GM15510 (cell line): ENCODE data around the gene ANO8.

Experiments used
- POLR2A ChIP-seq: IDR thresholded peaks from 3 replicates; pipeline ENCODE4 v1.6.1; 2011; ENCODE audit warnings: borderline replicate concordance; ENCODE audit not compliant: insufficient read length; ENCODE audit errors: extremely low read depth

The ANO8 gene

GRCh38 chr19:17296976-17297375, 37.7 kb downstream of the ANO8 start:
- TF ChIP-seq POLR2A, result no peak

GRCh38 chr19:17296273-17296672, 38.4 kb downstream of the ANO8 start:
- TF ChIP-seq POLR2A, result no peak

- no peak for TF ChIP-seq POLR2A
Observed at GRCh38 chr19:17294051-17294891, 40.4 kb downstream of the ANO8 start.

- no peak for TF ChIP-seq POLR2A
Observed at GRCh38 chr19:17293605-17294004, 41.0 kb downstream of the ANO8 start.

- peak; percentile 64 for TF ChIP-seq POLR2A
Observed at GRCh38 chr19:17292301-17293074, 42.2 kb downstream of the ANO8 start.

GRCh38 chr19:17289489-17289888, 45.2 kb downstream of the ANO8 start:
- no peak for TF ChIP-seq POLR2A

- no peak for TF ChIP-seq POLR2A
Observed at GRCh38 chr19:17286752-17287151, 47.9 kb downstream of the ANO8 start.

GRCh38 chr19:17286263-17286662, 48.4 kb downstream of the ANO8 start:
- TF ChIP-seq POLR2A, result no peak

- TF ChIP-seq POLR2A, result no peak
Observed at GRCh38 chr19:17285415-17286135, 49.1 kb downstream of the ANO8 start.

- no peak for TF ChIP-seq POLR2A
Observed at GRCh38 chr19:17283504-17283996, 51.1 kb downstream of the ANO8 start.

GRCh38 chr19:17282488-17283125, 52.0 kb downstream of the ANO8 start:
- TF ChIP-seq POLR2A, result peak; percentile 52

GRCh38 chr19:17281391-17282304, 53.0 kb downstream of the ANO8 start, which contains the start of gene ANKLE1:
ANKLE1 (plus strand) TSS chr19:17281901; CDS start chr19:17281921, 20 bp downstream.
- TF ChIP-seq POLR2A, result peak; percentile 47

GRCh38 chr19:17279436-17279835, 55.2 kb downstream of the ANO8 start:
- TF ChIP-seq POLR2A, result no peak

- no peak for TF ChIP-seq POLR2A
Observed at GRCh38 chr19:17275441-17276175, 59.0 kb downstream of the ANO8 start.
